SK-N-SH treated with all-trans-retinoic acid at 6 μM for 48 hours (cell line): ENCODE measurements around the gene HECTD1.
"Not testable (repeated sequence)": the region's sequence is repeated elsewhere in the genome, so short reads cannot be mapped to it uniquely, and the experiment has no call there.

Experiments
- ATAC-seq: fragments of 200-7000 bp; cut with Tn5 transposase; 3 replicates; pipeline ENCODE4 v1.9.1; 2020; ENCODE audit warnings: mild to moderate bottlenecking, moderate library complexity
- ARNTL ChIP-seq: fragments of 450-650 bp; formaldehyde crosslinking; IDR thresholded peaks from 2 replicates; pipeline ENCODE4 v1.5.0; 2020; ENCODE audit warnings: low read depth, mild to moderate bottlenecking, moderate library complexity, borderline replicate concordance
- BACH2 ChIP-seq: fragments of 250-450 bp; sonication (Bioruptor Pico); IDR thresholded peaks from 2 replicates; pipeline ENCODE4 v1.9.0; 2021; ENCODE audit warnings: mild to moderate bottlenecking, borderline replicate concordance
- CREB5 ChIP-seq: fragments of 250-450 bp; sonication (Bioruptor Pico); IDR thresholded peaks from 2 replicates; pipeline ENCODE4 v1.5.1; 2020; ENCODE audit warnings: low read depth, mild to moderate bottlenecking, moderate library complexity
- CSDC2 ChIP-seq: fragments of 250-450 bp; sonication (Bioruptor Pico); IDR thresholded peaks from 2 replicates; pipeline ENCODE4 v1.5.0; 2020; ENCODE audit warnings: mild to moderate bottlenecking, moderate library complexity
- CSRNP3 ChIP-seq: fragments of 250-450 bp; sonication (Bioruptor Pico); IDR thresholded peaks from 2 replicates; pipeline ENCODE4 v1.5.1; 2021; ENCODE audit warnings: mild to moderate bottlenecking, moderate library complexity
- ESRRG ChIP-seq: fragments of 250-450 bp; sonication (Bioruptor Pico); IDR thresholded peaks from 2 replicates; pipeline ENCODE4 v1.6.1; 2021; ENCODE audit warnings: mild to moderate bottlenecking
- GLIS3 ChIP-seq: fragments of 250-450 bp; sonication (Bioruptor Pico); IDR thresholded peaks from 2 replicates; pipeline ENCODE4 v1.5.0; 2020; ENCODE audit warnings: mild to moderate bottlenecking, moderate library complexity
- OSR1 ChIP-seq: fragments of 250-450 bp; sonication (Bioruptor Pico); IDR thresholded peaks from 2 replicates; pipeline ENCODE4 v1.8.0; 2022; ENCODE audit warnings: moderate library complexity, mild to moderate bottlenecking, inconsistent platforms
- PATZ1 ChIP-seq: fragments of 250-450 bp; sonication (Bioruptor Pico); IDR thresholded peaks from 2 replicates; pipeline ENCODE4 v1.8.0; 2020; ENCODE audit warnings: mild to moderate bottlenecking, moderate library complexity, borderline replicate concordance
- POU6F1 ChIP-seq: fragments of 250-450 bp; sonication (Bioruptor Pico); IDR thresholded peaks from 2 replicates; pipeline ENCODE4 v1.8.0; 2021; ENCODE audit warnings: low read depth, mild to moderate bottlenecking, moderate library complexity, borderline replicate concordance
- PPARA ChIP-seq: fragments of 250-450 bp; sonication (Bioruptor Pico); IDR thresholded peaks from 2 replicates; pipeline ENCODE4 v1.5.0; 2020; ENCODE audit warnings: mild to moderate bottlenecking, borderline replicate concordance
- RARB ChIP-seq: fragments of 250-450 bp; sonication (Bioruptor Pico); IDR thresholded peaks from 2 replicates; pipeline ENCODE4 v1.8.0; 2021; ENCODE audit warnings: mild to moderate bottlenecking, moderate library complexity
- SNAI2 ChIP-seq: fragments of 250-450 bp; sonication (Bioruptor Pico); IDR thresholded peaks from 2 replicates; pipeline ENCODE4 v1.5.0; 2020; ENCODE audit warnings: mild to moderate bottlenecking, moderate library complexity
- TCF4 ChIP-seq: fragments of 250-450 bp; sonication (Bioruptor Pico); IDR thresholded peaks from 2 replicates; pipeline ENCODE4 v1.8.0; 2021; ENCODE audit warnings: mild to moderate bottlenecking, moderate library complexity, borderline replicate concordance
- TSHZ2 ChIP-seq: fragments of 250-450 bp; sonication (Bioruptor Pico); IDR thresholded peaks from 2 replicates; pipeline ENCODE4 v1.5.0; 2020; ENCODE audit warnings: mild to moderate bottlenecking, moderate library complexity
- ZC3H10 ChIP-seq: fragments of 250-450 bp; sonication (Bioruptor Pico); IDR thresholded peaks from 2 replicates; pipeline ENCODE4 v1.5.1; 2021; ENCODE audit warnings: mild to moderate bottlenecking, moderate library complexity
- ZFP3 ChIP-seq: fragments of 250-450 bp; sonication (Bioruptor Pico); IDR thresholded peaks from 2 replicates; pipeline ENCODE4 v1.5.0; 2020; ENCODE audit warnings: mild to moderate bottlenecking, moderate library complexity
- ZFP30 ChIP-seq: fragments of 450-650 bp; formaldehyde crosslinking; IDR thresholded peaks from 2 replicates; pipeline ENCODE4 v1.5.0; 2022; ENCODE audit warnings: mild to moderate bottlenecking, moderate library complexity
- ZNF565 ChIP-seq: fragments of 450-650 bp; formaldehyde crosslinking; conservative IDR thresholded peaks from 2 replicates; pipeline ENCODE4 v1.5.0; 2020; ENCODE audit warnings: low read depth, mild to moderate bottlenecking, moderate library complexity
- ZNF70 ChIP-seq: fragments of 450-650 bp; formaldehyde crosslinking; IDR thresholded peaks from 2 replicates; pipeline ENCODE4 v1.5.0; 2020; ENCODE audit warnings: mild to moderate bottlenecking, moderate library complexity
- ZNF8 ChIP-seq: fragments of 450-650 bp; formaldehyde crosslinking; IDR thresholded peaks from 2 replicates; pipeline ENCODE4 v1.5.0; 2020; ENCODE audit warnings: mild to moderate bottlenecking, moderate library complexity

Gene HECTD1

GRCh38 chr14:31068235-31068634, 139.4 kb downstream of the HECTD1 start:
- TF ChIP-seq ZC3H10 (CRISPR knock-in tag) (no peak), CSRNP3 (CRISPR knock-in tag) (no peak)

GRCh38 chr14:31062908-31063307, 144.7 kb downstream of the HECTD1 start:
- not testable (repeated sequence) for ATAC-seq

More at GRCh38 chr14:31068235-31068634, 139.4 kb downstream of the HECTD1 start:
- no peak for ATAC-seq

GRCh38 chr14:31060253-31060875, 147.2 kb downstream of the HECTD1 start:
- TF ChIP-seq CSDC2 (CRISPR knock-in tag) (no peak), RARB (CRISPR knock-in tag) (no peak), SNAI2 (CRISPR knock-in tag) (no peak), ZFP3 (CRISPR knock-in tag) (no peak), POU6F1 (CRISPR knock-in tag) (no peak), PPARA (CRISPR knock-in tag) (no peak), ZFP30 (no peak), PATZ1 (CRISPR knock-in tag) (no peak)
- no peak for ATAC-seq

GRCh38 chr14:31059152-31059924, 148.3 kb downstream of the HECTD1 start:
- no peak for ATAC-seq
- TF ChIP-seq GLIS3 (CRISPR knock-in tag) (no peak), CREB5 (CRISPR knock-in tag) (no peak), ESRRG (CRISPR knock-in tag) (no peak), PPARA (CRISPR knock-in tag) (no peak), ARNTL (CRISPR knock-in tag) (no peak), BACH2 (CRISPR knock-in tag) (no peak), ZFP30 (no peak), RARB (CRISPR knock-in tag) (no peak), ZNF70 (CRISPR knock-in tag) (no peak), ZNF565 (no peak), POU6F1 (CRISPR knock-in tag) (no peak), SNAI2 (CRISPR knock-in tag) (no peak), ZNF8 (CRISPR knock-in tag) (no peak), TCF4 (no peak), TSHZ2 (CRISPR knock-in tag) (no peak), ZC3H10 (CRISPR knock-in tag) (no peak), OSR1 (CRISPR knock-in tag) (no peak), PATZ1 (CRISPR knock-in tag) (no peak)
